T-helper 2 cell treated with Interferon-gamma antibody and Interleukin-4, amounts not matched to agents 5 μg/mL and 100 μg/mL, for 36 hours (primary cell): ENCODE data around the gene NUDT16.
"Not testable (repeated sequence)": the region's sequence is repeated elsewhere in the genome, so short reads cannot be mapped to it uniquely, and the experiment has no call there.

ENCODE experiments used
- DNase-seq: peaks from one replicate; pipeline ENCODE4 v3.0.0; 2021; ENCODE audit warnings: low spot score
- H3K27ac Mint-ChIP-seq: one replicate; pipeline ENCODE4 v1.8.0; 2021; ENCODE audit warnings: mild to moderate bottlenecking, mixed read lengths
- H3K27me3 Mint-ChIP-seq: one replicate; pipeline ENCODE4 v1.8.0; 2021; ENCODE audit warnings: low read depth, mixed read lengths
- H3K36me3 Mint-ChIP-seq: one replicate; pipeline ENCODE4 v1.8.0; 2021; ENCODE audit warnings: low read depth, mixed read lengths
- H3K4me1 Mint-ChIP-seq: one replicate; pipeline ENCODE4 v1.8.0; 2021; ENCODE audit warnings: low read depth, mixed read lengths
- H3K4me3 Mint-ChIP-seq: one replicate; pipeline ENCODE4 v1.8.0; 2022; ENCODE audit warnings: mild to moderate bottlenecking, moderate library complexity, mixed read lengths
- H3K9me3 Mint-ChIP-seq: one replicate; pipeline ENCODE4 v1.8.0; 2021; ENCODE audit warnings: mixed read lengths

NUDT16 gene

DNA sequence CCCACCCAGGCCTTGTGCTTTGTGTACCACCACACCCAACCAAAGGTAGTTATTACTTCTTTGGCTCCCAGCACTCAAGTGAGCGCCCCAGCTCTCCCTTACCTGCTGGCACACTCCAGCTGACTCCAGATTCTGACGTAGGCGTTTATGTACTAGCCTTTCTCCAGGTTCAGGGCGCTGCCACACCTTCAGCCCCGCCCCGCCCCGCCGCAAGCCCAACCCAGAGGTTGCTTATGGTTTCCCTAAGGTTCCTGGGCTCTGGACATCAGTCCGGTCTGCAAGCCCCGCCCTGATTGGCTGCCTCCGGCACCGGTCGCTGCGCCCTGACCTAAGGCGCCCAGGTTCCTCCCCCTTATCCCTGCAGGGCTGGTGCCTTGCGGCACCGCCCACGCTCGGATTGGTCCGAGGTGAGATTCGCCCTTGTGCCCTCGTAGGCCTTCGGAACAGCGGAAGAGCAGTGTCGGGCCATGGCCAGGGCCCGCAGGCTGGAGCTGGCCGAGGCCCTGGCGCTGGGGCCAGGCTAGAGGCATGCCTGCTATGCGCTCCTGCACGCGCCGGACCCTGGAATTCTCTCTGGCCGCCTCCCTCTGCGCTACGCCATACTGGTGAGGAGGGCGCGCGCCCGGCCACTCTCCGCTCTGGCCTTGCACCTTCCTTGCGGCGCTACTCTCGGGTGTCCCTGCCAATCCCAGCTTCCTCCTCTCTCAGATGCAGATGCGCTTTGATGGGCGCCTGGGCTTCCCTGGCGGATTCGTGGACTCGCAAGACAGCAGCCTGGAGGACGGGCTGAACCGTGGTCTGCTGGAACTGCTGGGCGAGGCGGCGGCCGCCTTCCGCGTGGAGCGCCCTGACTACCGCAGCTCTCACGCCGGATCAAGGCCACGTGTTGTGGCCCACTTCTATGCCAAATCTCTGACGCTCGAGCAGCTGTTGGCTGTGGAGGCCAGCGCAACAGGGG is 19.8 kb upstream of the NUDT16 start:
- peaks cover 16% of the 10 kb centered on the region for H3K27me3 Mint-ChIP-seq

DNA sequence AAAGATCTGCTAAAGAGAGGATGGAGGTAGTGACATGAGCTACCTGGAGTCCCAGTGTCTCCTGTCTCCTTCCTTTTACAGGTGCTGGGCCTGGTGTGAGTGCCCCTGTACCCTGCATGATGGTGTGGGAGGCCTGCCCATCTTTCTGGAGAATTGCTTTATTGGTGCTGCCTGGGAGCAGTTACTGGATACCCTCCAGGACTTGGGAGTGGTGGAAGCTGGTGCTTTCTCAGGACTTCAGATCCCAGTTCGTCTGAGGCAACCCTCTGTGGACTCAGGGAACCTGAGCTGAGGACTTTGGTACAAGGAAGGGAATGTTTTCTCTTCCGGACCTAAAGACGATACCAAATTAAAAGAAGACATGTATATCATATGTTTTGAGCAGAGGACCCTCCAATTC is 18.3 kb upstream of the NUDT16 start:
- Mint-ChIP-seq H3K27ac (no peak overlapping the region), H3K36me3 (peaks cover 1% of the 10 kb centered on the region), H3K4me3 (no peak overlapping the region), H3K4me1 (peaks cover 10% of the 10 kb centered on the region), H3K9me3 (no peaks in the 10 kb centered on the region), H3K27me3 (peaks cover 23% of the 10 kb centered on the region)
- DNase-seq = no peak

More for the DNA sequence above, 19.8 kb upstream of the NUDT16 start:
- Mint-ChIP-seq H3K9me3 (no peaks in the 10 kb centered on the region), H3K4me1 (peaks cover 10% of the 10 kb centered on the region), H3K4me3 (peak overlapping the region; percentile 82), H3K36me3 (peaks cover 1% of the 10 kb centered on the region), H3K27ac (peak overlapping the region; percentile 64)
- no peak for DNase-seq

DNA sequence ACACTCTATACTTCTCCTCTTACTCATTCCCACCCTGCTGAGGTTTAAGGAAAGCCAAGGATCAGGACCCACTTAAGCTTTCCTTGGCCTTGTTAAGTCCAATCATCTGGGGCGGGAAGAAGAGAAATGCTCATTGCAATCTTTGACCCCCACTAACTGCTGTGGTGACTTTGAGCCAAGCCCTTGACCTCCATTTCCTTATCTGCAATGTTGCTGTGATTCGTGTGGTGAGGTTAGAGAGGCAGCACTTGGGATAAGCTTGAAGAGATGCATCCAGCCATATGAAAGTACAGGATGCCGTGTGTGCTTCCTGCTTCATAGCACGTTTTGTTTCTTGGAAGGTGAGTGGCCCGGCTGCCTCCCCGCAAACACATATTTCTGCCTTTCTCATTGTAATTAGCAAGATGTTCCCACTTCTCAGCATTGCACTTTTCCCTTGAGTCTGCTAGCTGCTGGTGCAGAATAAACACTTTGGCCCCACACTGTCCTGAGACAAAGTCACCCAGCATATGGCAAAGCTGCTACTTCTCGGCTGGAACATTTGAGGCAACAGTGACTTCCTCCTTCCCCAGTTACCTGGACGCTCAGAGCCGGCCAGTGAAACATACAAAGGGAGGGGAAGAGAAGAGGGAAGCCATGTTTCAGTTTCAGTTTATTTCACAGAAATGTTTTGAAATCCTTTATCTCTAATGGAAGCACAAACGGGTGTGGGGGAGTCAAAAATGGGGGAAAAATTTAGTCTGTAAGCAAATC is 10.5 kb upstream of the NUDT16 start:
- peaks cover 7% of the 10 kb centered on the region for H3K27me3 Mint-ChIP-seq
- no peaks in the 10 kb centered on the region for H3K9me3 Mint-ChIP-seq
- H3K36me3 Mint-ChIP-seq = peaks cover 3% of the 10 kb centered on the region
- no peak overlapping the region for H3K27ac Mint-ChIP-seq
- peaks cover 7% of the 10 kb centered on the region for H3K4me1 Mint-ChIP-seq
- no peak overlapping the region for H3K4me3 Mint-ChIP-seq
- no peak for DNase-seq

DNA sequence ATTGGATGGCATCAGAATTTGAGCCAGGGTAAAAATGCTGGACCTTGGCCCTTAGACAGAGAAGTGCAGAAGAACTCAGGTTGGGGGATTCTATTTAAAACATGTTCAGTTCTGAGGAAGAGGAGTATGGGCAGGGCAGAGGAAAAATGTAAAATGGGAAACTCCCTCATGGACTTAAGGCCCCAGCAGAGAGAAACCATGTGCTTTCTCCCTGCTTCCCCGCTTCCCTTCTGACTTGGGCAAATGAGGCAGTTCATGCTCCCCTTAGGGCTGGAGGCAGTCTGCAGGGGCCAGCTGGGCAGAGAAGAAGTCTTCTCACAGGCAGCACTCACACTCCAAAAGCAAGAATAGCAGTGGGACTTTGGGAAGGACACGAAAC is 9.9 kb upstream of the NUDT16 start:
- H3K4me1 Mint-ChIP-seq = peaks cover 7% of the 10 kb centered on the region
- H3K27ac Mint-ChIP-seq = no peak overlapping the region
- no peak for DNase-seq
- H3K27me3 Mint-ChIP-seq = peaks cover 7% of the 10 kb centered on the region
- H3K4me3 Mint-ChIP-seq = no peak overlapping the region
- H3K9me3 Mint-ChIP-seq = no peaks in the 10 kb centered on the region
- peaks cover 4% of the 10 kb centered on the region for H3K36me3 Mint-ChIP-seq

GRCh38 chr3:131374741-131375140 is 6.8 kb upstream of the NUDT16 start:
- H3K4me1 Mint-ChIP-seq = peaks cover 10% of the 10 kb centered on the region
- peaks cover 4% of the 10 kb centered on the region for H3K36me3 Mint-ChIP-seq
- H3K27me3 Mint-ChIP-seq = no peaks in the 10 kb centered on the region
- no peak overlapping the region for H3K27ac Mint-ChIP-seq
- H3K9me3 Mint-ChIP-seq = no peaks in the 10 kb centered on the region
- H3K4me3 Mint-ChIP-seq = no peak overlapping the region
- no peak for DNase-seq

DNA sequence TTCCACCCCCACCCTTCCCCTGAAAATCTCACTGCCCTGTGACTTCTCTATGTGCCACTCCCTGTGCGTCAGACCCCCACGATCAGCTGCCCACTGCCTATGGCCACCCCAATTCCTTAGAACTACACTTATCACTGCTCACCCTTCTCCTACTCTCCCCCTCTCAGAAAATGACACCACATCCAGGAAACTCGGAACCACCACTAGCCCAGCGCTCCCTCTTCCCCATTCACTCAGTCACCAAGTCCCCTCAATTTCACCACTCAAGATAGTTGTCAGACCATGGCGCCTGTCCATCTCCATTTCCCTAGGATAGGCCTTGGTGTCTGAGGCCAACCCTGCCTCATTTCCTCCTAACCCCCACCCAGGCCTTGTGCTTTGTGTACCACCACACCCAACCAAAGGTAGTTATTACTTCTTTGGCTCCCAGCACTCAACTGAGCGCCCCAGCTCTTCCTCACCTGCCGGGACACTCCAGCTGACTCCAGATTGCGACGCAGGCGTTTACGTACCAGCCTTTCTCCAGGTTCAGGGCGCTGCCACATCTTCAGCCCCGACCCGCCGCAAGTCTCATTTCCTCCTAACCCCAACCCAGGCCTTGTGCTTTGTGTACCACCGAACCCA is 641 bp upstream of the NUDT16 start:
- not testable (repeated sequence) for H3K27me3 Mint-ChIP-seq, DNase-seq, H3K9me3 Mint-ChIP-seq
- Mint-ChIP-seq H3K4me1 (peaks cover 36% of the 10 kb centered on the region), H3K36me3 (peaks cover 31% of the 10 kb centered on the region), H3K27ac (peak overlapping the region; percentile 97), H3K4me3 (peak overlapping the region; percentile 98)

GRCh38 chr3:131386429-131387165 is 5.0 kb downstream of the NUDT16 start:
- peak overlapping the region; percentile 63 for H3K4me3 Mint-ChIP-seq

DNA sequence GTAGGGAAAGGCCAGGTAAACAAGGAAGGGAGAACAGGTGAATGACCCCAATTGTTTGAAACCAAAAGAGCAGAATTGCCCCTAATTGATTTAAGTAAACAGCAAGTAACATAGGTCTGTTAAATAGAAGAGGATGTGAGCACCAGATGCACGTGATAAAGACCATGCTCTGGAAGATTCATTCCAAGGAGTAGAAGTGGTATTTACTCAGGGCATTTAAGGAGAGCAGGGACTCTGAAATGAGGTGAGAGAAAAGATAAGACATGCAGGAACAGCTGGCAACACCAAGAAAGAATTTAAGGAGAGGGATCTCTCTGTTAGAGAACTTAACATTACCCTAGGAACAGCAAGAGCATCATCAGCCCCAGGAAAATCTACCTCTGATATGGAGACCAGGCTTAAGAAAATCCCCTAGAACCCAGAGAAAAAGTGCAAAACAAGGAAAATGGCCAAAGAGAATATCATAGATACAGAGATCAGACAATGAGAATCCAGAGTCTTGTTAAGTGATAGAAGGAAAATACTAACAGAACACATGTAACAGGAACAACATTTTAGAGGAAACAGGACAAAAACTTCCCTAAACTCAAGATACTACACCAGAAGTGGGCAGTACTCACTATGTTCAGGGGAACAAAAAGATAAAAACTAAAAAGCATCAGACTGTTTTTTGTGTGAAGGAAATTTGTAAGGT is 6.4 kb downstream of the NUDT16 start:
- Mint-ChIP-seq H3K27ac (peak overlapping the region; percentile 12), H3K4me3 (no peak overlapping the region), H3K4me1 (peaks cover 43% of the 10 kb centered on the region)

More at GRCh38 chr3:131386429-131387165, 5.0 kb downstream of the NUDT16 start:
- H3K4me1 Mint-ChIP-seq = peaks cover 50% of the 10 kb centered on the region
- peak; percentile 44 for DNase-seq
- H3K36me3 Mint-ChIP-seq = peaks cover 30% of the 10 kb centered on the region
- H3K9me3 Mint-ChIP-seq = no peaks in the 10 kb centered on the region
- no peaks in the 10 kb centered on the region for H3K27me3 Mint-ChIP-seq
- peak overlapping the region; percentile 85 for H3K27ac Mint-ChIP-seq

DNA sequence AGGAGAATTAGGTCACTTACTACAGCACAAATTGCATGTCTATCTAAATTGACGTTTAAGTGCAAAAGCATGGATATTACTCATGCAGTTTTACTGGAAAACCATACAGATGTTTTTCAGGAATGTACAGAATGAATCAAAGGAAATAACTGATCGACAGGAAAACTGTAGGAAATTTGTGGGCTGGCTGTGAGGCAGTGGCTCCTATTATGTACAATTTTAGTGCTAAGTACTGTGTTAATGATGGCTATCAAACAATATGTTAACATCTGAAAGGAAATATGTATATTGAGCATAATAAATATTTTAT is 6.9 kb downstream of the NUDT16 start:
- no peak overlapping the region for H3K27ac Mint-ChIP-seq
- no peaks in the 10 kb centered on the region for H3K9me3 Mint-ChIP-seq
- H3K27me3 Mint-ChIP-seq = no peaks in the 10 kb centered on the region
- no peak overlapping the region for H3K4me3 Mint-ChIP-seq
- no peak for DNase-seq
- H3K36me3 Mint-ChIP-seq = peaks cover 23% of the 10 kb centered on the region
- peaks cover 43% of the 10 kb centered on the region for H3K4me1 Mint-ChIP-seq

More for the DNA sequence above, 6.4 kb downstream of the NUDT16 start:
- Mint-ChIP-seq H3K36me3 (peaks cover 24% of the 10 kb centered on the region), H3K9me3 (no peaks in the 10 kb centered on the region), H3K27me3 (no peaks in the 10 kb centered on the region)
- no peak for DNase-seq

- no peak for DNase-seq
- Mint-ChIP-seq H3K36me3 (peaks cover 5% of the 10 kb centered on the region), H3K27me3 (peaks cover 2% of the 10 kb centered on the region), H3K4me3 (no peak overlapping the region), H3K4me1 (peaks cover 28% of the 10 kb centered on the region), H3K27ac (no peak overlapping the region), H3K9me3 (no peaks in the 10 kb centered on the region)
These were observed 8.8 kb downstream of the NUDT16 start for GRCh38 chr3:131390331-131390730.

DNA sequence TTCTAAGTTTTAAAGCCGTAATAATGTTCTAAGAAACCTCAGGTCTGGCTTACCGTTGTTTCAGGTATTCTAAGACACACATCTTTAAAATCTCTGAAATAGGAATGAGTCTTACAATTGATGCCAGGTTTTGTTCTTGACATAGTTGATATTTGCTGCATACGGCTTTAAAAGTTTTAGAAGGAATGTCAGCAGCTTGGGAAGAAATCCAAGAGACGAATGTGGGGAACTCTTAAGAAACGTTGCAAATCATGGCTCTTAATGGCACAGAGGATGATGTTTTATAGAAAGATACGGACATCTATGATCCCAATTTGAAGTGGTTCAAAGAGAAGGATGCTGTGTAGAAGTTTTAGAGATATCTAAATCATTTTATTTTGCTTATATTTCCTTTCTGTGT is 11.5 kb downstream of the NUDT16 start:
- H3K27ac Mint-ChIP-seq = no peak overlapping the region
- H3K9me3 Mint-ChIP-seq = no peaks in the 10 kb centered on the region
- no peak overlapping the region for H3K4me3 Mint-ChIP-seq
- peaks cover 2% of the 10 kb centered on the region for H3K27me3 Mint-ChIP-seq
- no peak for DNase-seq
- peaks cover 2% of the 10 kb centered on the region for H3K4me1 Mint-ChIP-seq
- H3K36me3 Mint-ChIP-seq = no peaks in the 10 kb centered on the region

DNA sequence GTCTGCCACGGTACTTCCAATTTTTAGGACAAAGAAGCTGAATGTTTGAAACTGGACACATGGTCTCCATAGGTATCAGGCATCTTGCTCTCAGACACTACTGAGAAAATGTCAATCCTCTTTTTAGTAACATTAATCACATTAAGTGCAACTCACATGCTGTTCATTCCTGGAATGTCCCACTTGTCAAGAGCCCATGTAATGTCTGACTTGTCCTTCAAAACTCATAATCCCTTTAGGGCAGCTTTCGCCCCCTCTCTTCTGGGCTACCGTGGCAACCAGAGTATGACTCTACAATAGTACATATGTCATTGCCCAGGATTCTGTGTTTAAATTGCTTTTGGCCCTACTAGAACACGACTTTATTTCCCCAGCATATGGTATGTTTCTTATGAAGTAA is 12.3 kb downstream of the NUDT16 start:
- Mint-ChIP-seq H3K36me3 (no peaks in the 10 kb centered on the region), H3K27ac (no peak overlapping the region), H3K4me1 (no peaks in the 10 kb centered on the region), H3K9me3 (no peaks in the 10 kb centered on the region), H3K4me3 (no peak overlapping the region), H3K27me3 (peaks cover 2% of the 10 kb centered on the region)
- no peak for DNase-seq

DNA sequence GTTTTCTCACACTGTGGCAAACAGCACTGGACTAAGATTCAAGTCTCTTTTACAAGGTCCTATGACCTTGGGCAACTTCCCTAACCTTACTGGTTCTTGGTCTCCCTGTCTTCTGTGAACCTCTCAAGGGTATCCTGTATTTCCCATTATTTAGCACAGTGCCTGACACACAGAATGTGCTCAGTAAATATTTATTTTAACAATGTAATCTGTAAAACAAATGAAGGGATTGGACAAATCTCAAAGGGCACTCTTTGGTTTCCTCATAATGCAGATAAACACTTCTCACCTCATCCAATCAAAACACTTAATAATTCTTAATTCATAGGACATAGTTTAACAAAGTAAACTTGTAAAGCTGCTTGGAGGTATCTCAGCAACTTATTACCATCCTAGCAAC is 12.8 kb downstream of the NUDT16 start:
- Mint-ChIP-seq H3K27me3 (peaks cover 2% of the 10 kb centered on the region), H3K27ac (no peak overlapping the region), H3K4me1 (no peaks in the 10 kb centered on the region), H3K4me3 (no peak overlapping the region), H3K9me3 (no peaks in the 10 kb centered on the region), H3K36me3 (no peaks in the 10 kb centered on the region)
- no peak for DNase-seq
